KOPT-K1 (cell line): ENCODE data around the gene IL1R2.

Source experiments
- H3K27ac ChIP-seq: fragments of 200-600 bp; sonication (generic); 2 replicates; pipeline ENCODE4 v1.5.1; 2016; ENCODE audit warnings: antibody characterized with exemption, mild to moderate bottlenecking, low read depth, low read length; ENCODE audit not compliant: poor library complexity, severe bottlenecking
- H3K36me3 ChIP-seq: fragments of 200-600 bp; sonication (generic); 2 replicates; pipeline ENCODE4 v1.5.1; 2017; ENCODE audit warnings: antibody characterized with exemption, mild to moderate bottlenecking, low read length, moderate library complexity; ENCODE audit not compliant: insufficient read depth
- H3K9me3 ChIP-seq: fragments of 200-600 bp; sonication (generic); 2 replicates; pipeline ENCODE4 v1.5.1; 2017; ENCODE audit warnings: antibody characterized with exemption, low read length, mild to moderate bottlenecking; ENCODE audit not compliant: insufficient read depth, poor library complexity, severe bottlenecking

Gene IL1R2

GRCh38 chr2:102046135-102046986, 54.6 kb downstream of the IL1R2 start:
- Histone ChIP-seq H3K27ac (no peak overlapping the region), H3K36me3 (no peaks in the 10 kb centered on the region), H3K9me3 (no peaks in the 10 kb centered on the region)

GRCh38 chr2:102048465-102048864, 56.7 kb downstream of the IL1R2 start:
- H3K9me3 ChIP-seq: no peaks in the 10 kb centered on the region
- no peak overlapping the region for H3K27ac ChIP-seq
- H3K36me3 ChIP-seq: no peaks in the 10 kb centered on the region

- H3K27ac ChIP-seq: no peak overlapping the region
- H3K9me3 ChIP-seq: no peaks in the 10 kb centered on the region
- no peaks in the 10 kb centered on the region for H3K36me3 ChIP-seq
Measured at GRCh38 chr2:102049756-102050443, 58.1 kb downstream of the IL1R2 start.

GRCh38 chr2:102050854-102051391, 59.2 kb downstream of the IL1R2 start:
- Histone ChIP-seq H3K36me3 (no peaks in the 10 kb centered on the region), H3K27ac (no peak overlapping the region), H3K9me3 (no peaks in the 10 kb centered on the region)

GRCh38 chr2:102051692-102052277, 60.0 kb downstream of the IL1R2 start:
- no peaks in the 10 kb centered on the region for H3K36me3 ChIP-seq
- H3K27ac ChIP-seq: no peak overlapping the region
- H3K9me3 ChIP-seq: no peaks in the 10 kb centered on the region

GRCh38 chr2:102052365-102052764, 60.6 kb downstream of the IL1R2 start:
- H3K27ac ChIP-seq: no peak overlapping the region
- H3K36me3 ChIP-seq: no peaks in the 10 kb centered on the region

GRCh38 chr2:102053096-102053495, 61.3 kb downstream of the IL1R2 start:
- Histone ChIP-seq H3K9me3 (no peaks in the 10 kb centered on the region), H3K36me3 (no peaks in the 10 kb centered on the region), H3K27ac (no peak overlapping the region)

More at GRCh38 chr2:102052365-102052764, 60.6 kb downstream of the IL1R2 start:
- no peaks in the 10 kb centered on the region for H3K9me3 ChIP-seq

- Histone ChIP-seq H3K27ac (no peak overlapping the region), H3K36me3 (no peaks in the 10 kb centered on the region), H3K9me3 (no peaks in the 10 kb centered on the region)
Measured at GRCh38 chr2:102055346-102055990, 63.7 kb downstream of the IL1R2 start.

- H3K9me3 ChIP-seq: no peaks in the 10 kb centered on the region
Measured at GRCh38 chr2:102056079-102056581, 64.4 kb downstream of the IL1R2 start.

GRCh38 chr2:102057502-102058292, 65.9 kb downstream of the IL1R2 start:
- H3K27ac ChIP-seq: no peak overlapping the region
- H3K9me3 ChIP-seq: no peaks in the 10 kb centered on the region
- no peaks in the 10 kb centered on the region for H3K36me3 ChIP-seq

More at GRCh38 chr2:102056079-102056581, 64.4 kb downstream of the IL1R2 start:
- Histone ChIP-seq H3K27ac (no peak overlapping the region), H3K36me3 (no peaks in the 10 kb centered on the region)

- Histone ChIP-seq H3K9me3 (no peaks in the 10 kb centered on the region), H3K36me3 (no peaks in the 10 kb centered on the region), H3K27ac (no peak overlapping the region)
Measured at GRCh38 chr2:102058293-102058833, 66.6 kb downstream of the IL1R2 start.

- H3K27ac ChIP-seq: no peak overlapping the region
- H3K9me3 ChIP-seq: no peaks in the 10 kb centered on the region
- H3K36me3 ChIP-seq: no peaks in the 10 kb centered on the region
Measured at GRCh38 chr2:102059151-102059550, 67.4 kb downstream of the IL1R2 start.

- Histone ChIP-seq H3K36me3 (no peaks in the 10 kb centered on the region), H3K9me3 (no peaks in the 10 kb centered on the region), H3K27ac (no peak overlapping the region)
Measured at GRCh38 chr2:102060047-102060446, 68.3 kb downstream of the IL1R2 start.

- no peaks in the 10 kb centered on the region for H3K36me3 ChIP-seq
- H3K27ac ChIP-seq: no peak overlapping the region
- H3K9me3 ChIP-seq: no peaks in the 10 kb centered on the region
Measured at GRCh38 chr2:102060792-102061191, 69.0 kb downstream of the IL1R2 start.
